Measurements from ENCODE around the gene MCHR1. TPM values are rescaled to one million over a fixed set of nuclear protein-coding genes. Genes with fewer than 3 reads are reported as not detected.

MCHR1 gene
- total and polyA plus RNA-seq, 2 donors (not counting 1 experiment from before 2014, with no cell fraction given): 0.20 to 0.99 TPM

DNA sequence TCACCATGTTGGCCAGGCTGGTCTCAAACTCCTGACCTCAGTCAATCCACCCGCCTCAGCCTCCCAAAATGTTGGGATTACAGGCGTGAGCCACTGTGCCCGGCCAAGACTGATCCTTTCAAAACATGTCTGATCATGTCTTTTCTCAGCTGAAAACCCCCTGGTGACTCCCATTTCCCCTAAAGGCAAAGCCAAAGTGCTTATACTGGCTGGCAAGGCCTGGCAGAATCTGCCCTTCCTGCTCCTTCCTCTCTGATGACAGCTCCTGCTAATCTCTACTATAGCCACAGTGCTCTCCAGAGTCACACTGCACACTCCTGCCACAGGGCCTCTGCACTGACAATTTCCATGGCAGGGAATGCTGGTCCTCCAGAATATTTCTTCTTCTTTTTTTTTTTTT lies 2.6 kb upstream of the MCHR1 start:
- TF ChIP-seq EZH2 (IDR thresholded peaks at IDR 0.05; ENCODE audit: low read length, missing control alignments) (no peak), CTCF (conservative IDR thresholded peaks at IDR 0.05 in 1 of 2, IDR thresholded peaks at IDR 0.05 in 1 of 2; ENCODE audit: low read depth in 1 of 2, low read length in 2 of 2) (no peak)
- Histone ChIP-seq H3K79me2 (ENCODE audit: control insufficient read depth, insufficient read depth, low read length) (no peaks in the 10 kb centered on the region), H3K9me3 (ENCODE audit: control insufficient read depth, insufficient read depth, low read depth, low read length) (no peaks in the 10 kb centered on the region), H3K27ac (ENCODE audit: insufficient read depth, low read length) (no peak overlapping the region), H3K4me2 (ENCODE audit: extremely low read depth, insufficient read depth, low read length) (no peak overlapping the region), H3K36me3 (ENCODE audit: control insufficient read depth, insufficient read depth, low read length) (no peaks in the 10 kb centered on the region), H3K4me1 (ENCODE audit: control insufficient read depth, extremely low read depth, insufficient read depth, low read length) (peaks cover 8% of the 10 kb centered on the region), H2AFZ (ENCODE audit: low read length) (no peak overlapping the region), H3K9ac (ENCODE audit: insufficient read depth, low read length) (no peak overlapping the region), H4K20me1 (ENCODE audit: control insufficient read depth, extremely low read depth, insufficient read depth, low read length) (no peaks in the 10 kb centered on the region), H3K4me3 (replicated peaks in 1 of 4; ENCODE audit: control extremely low read depth in 1 of 4, insufficient read depth in 1 of 4, low read depth in 3 of 4, low read length in 4 of 4) (no peak overlapping the region), H3K27me3 (ENCODE audit: control insufficient read depth, insufficient read depth, low read length) (no peaks in the 10 kb centered on the region)
- DNase-seq (ENCODE audit: low read depth in 2 of 2): no peak

- Histone ChIP-seq H3K9ac (ENCODE audit: insufficient read depth, low read length) (no peak overlapping the region), H2AFZ (ENCODE audit: low read length) (peak overlapping the region; percentile 38), H4K20me1 (ENCODE audit: control insufficient read depth, extremely low read depth, insufficient read depth, low read length) (no peaks in the 10 kb centered on the region), H3K9me3 (ENCODE audit: control insufficient read depth, insufficient read depth, low read depth, low read length) (no peaks in the 10 kb centered on the region), H3K36me3 (ENCODE audit: control insufficient read depth, insufficient read depth, low read length) (no peaks in the 10 kb centered on the region), H3K4me3 (replicated peaks in 1 of 4; ENCODE audit: control extremely low read depth in 1 of 4, insufficient read depth in 1 of 4, low read depth in 3 of 4, low read length in 4 of 4) (peak overlapping the region in 1 of 4 experiments; percentile 37), H3K27ac (ENCODE audit: insufficient read depth, low read length) (no peak overlapping the region), H3K27me3 (ENCODE audit: control insufficient read depth, insufficient read depth, low read length) (no peaks in the 10 kb centered on the region), H3K4me1 (ENCODE audit: control insufficient read depth, extremely low read depth, insufficient read depth, low read length) (peaks cover 8% of the 10 kb centered on the region), H3K4me2 (ENCODE audit: extremely low read depth, insufficient read depth, low read length) (peak overlapping the region; percentile 85), H3K79me2 (ENCODE audit: control insufficient read depth, insufficient read depth, low read length) (no peaks in the 10 kb centered on the region)
- DNase-seq (ENCODE audit: low read depth in 2 of 2): no peak
- TF ChIP-seq CTCF (conservative IDR thresholded peaks at IDR 0.05 in 1 of 2, IDR thresholded peaks at IDR 0.05 in 1 of 2; ENCODE audit: low read depth in 1 of 2, low read length in 2 of 2): no peak
- TF ChIP-seq EZH2 (IDR thresholded peaks at IDR 0.05; ENCODE audit: low read length, missing control alignments): no peak
Observed at GRCh38 chr22:40678493-40679248, 613 bp upstream of the MCHR1 start.

DNA sequence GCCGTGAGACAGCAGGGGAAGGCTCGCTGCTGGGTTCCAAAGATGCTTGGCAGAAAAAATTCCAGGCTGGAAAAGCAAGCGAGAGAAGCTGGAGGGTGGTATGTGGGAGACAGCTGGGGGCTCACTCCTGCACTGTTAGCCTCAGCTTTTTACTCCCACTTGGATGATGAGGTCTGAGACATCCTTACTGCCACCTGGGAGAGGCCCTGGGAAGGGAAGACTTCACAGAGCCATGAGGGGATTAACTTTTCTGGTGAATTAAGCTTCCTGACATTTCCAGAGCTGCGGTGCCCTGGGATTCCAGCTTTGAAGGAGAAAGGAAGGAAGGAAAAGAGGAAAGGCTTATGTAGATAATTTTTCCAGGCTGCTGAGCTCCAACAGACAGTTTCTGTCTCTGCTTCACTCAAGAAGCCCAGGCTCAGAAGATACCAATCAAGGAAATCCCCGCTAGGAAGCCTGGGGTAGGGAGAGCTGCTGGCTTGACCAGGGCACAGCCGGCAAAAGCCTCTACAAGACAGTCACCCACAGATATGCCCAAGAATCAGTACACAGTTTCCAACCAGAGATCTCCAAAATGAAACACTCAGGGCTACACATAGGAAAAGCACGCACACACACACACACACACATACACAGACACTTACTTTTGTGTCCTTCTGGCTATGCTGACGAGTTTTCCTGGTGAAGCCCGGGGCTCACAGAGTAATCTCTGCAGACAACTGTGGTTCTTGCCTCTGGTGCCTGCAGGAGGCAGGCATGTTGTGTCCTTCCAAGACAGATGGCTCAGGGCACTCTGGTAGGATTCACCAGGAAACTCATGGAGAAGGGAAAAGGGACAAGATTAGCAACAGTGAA lies 907 bp downstream of the MCHR1 start:
- DNase-seq (ENCODE audit: low read depth in 2 of 2): no peak
- H3K4me2 ChIP-seq (ENCODE audit: extremely low read depth, insufficient read depth, low read length): peak overlapping the region; percentile 85
- H3K4me1 ChIP-seq (ENCODE audit: control insufficient read depth, extremely low read depth, insufficient read depth, low read length): peaks cover 8% of the 10 kb centered on the region
- no peaks in the 10 kb centered on the region for H3K79me2 ChIP-seq (ENCODE audit: control insufficient read depth, insufficient read depth, low read length)
- TF ChIP-seq EZH2 (IDR thresholded peaks at IDR 0.05; ENCODE audit: low read length, missing control alignments) (no peak), CTCF (conservative IDR thresholded peaks at IDR 0.05 in 1 of 2, IDR thresholded peaks at IDR 0.05 in 1 of 2; ENCODE audit: low read depth in 1 of 2, low read length in 2 of 2) (peak in 1 of 2 donors; percentile 9)
- no peaks in the 10 kb centered on the region for H4K20me1 ChIP-seq (ENCODE audit: control insufficient read depth, extremely low read depth, insufficient read depth, low read length)
- H3K4me3 ChIP-seq (replicated peaks in 1 of 4; ENCODE audit: control extremely low read depth in 1 of 4, insufficient read depth in 1 of 4, low read depth in 3 of 4, low read length in 4 of 4): no peak overlapping the region
- H3K36me3 ChIP-seq (ENCODE audit: control insufficient read depth, insufficient read depth, low read length): no peaks in the 10 kb centered on the region
- H3K9ac ChIP-seq (ENCODE audit: insufficient read depth, low read length): no peak overlapping the region
- no peak overlapping the region for H3K27ac ChIP-seq (ENCODE audit: insufficient read depth, low read length)
- H3K9me3 ChIP-seq (ENCODE audit: control insufficient read depth, insufficient read depth, low read depth, low read length): no peaks in the 10 kb centered on the region
- no peak overlapping the region for H2AFZ ChIP-seq (ENCODE audit: low read length)
- no peaks in the 10 kb centered on the region for H3K27me3 ChIP-seq (ENCODE audit: control insufficient read depth, insufficient read depth, low read length)

Measured in fibroblast of lung (primary cell).